Transverse colon (tissue), 4 donors: ENCODE data around the gene SIMC1.

Source experiments
- CTCF ChIP-seq, 5 experiments: fragments of 200-600 bp in 3 of 5; fragments of 450-650 bp in 2 of 5; sonication (generic) in 3 of 5; IDR thresholded peaks; 1 replicate in 2 of 5; 2 replicates in 3 of 5; pipeline ENCODE4 v1.5.1; 2016 to 2017; ENCODE audit warnings: antibody characterized with exemption in 5 of 5, inconsistent platforms in 3 of 5, mild to moderate bottlenecking in 2 of 5, moderate library complexity in 1 of 5
- EP300 ChIP-seq: sonication (generic); formaldehyde crosslinking; IDR thresholded peaks from one replicate; pipeline ENCODE4 v1.6.1; 2017; ENCODE audit warnings: antibody characterized with exemption, low read depth
- POLR2A ChIP-seq: fragments of 450-650 bp; IDR thresholded peaks from one replicate; pipeline ENCODE4 v1.6.1; 2016; ENCODE audit warnings: antibody characterized with exemption, mild to moderate bottlenecking, moderate library complexity
- POLR2AphosphoS5 ChIP-seq, 3 donors: sonication (generic); formaldehyde crosslinking; IDR thresholded peaks; one replicate each; pipeline ENCODE4 v1.6.1; 2016; ENCODE audit warnings: antibody characterized with exemption in 3 of 3

- TF ChIP-seq POLR2AphosphoS5 (IDR thresholded peaks at IDR 0.05), result no peak
- no peak for TF ChIP-seq CTCF (IDR thresholded peaks at IDR 0.05)
- no peak for TF ChIP-seq POLR2A
- TF ChIP-seq EP300, result no peak
Observed at GRCh38 chr5:176339304-176339703, 101.1 kb downstream of the SIMC1 start.
